Renal pelvis (tissue), 4 donors: ENCODE results near the gene MORN5. TPM values are rescaled to one million over a fixed set of nuclear protein-coding genes. Genes with fewer than 3 reads are reported as not detected.

Source experiments
- DNase-seq: peaks from one replicate; pipeline ENCODE4 v3.0.0-alpha.2; 2013
- polyA plus RNA-seq, 3 donors: library from polyadenylated mRNA; unstranded; fragments of 120-200 nt; gene quantifications; one replicate each; pipeline ENCODE4 v1.2.1, GENCODE V29; 2013; ENCODE audit not compliant: insufficient read length in 3 of 3

The MORN5 gene
- polyA plus RNA-seq, 3 donors: 2.6 to 4.1 (median 3.5) TPM

DNA sequence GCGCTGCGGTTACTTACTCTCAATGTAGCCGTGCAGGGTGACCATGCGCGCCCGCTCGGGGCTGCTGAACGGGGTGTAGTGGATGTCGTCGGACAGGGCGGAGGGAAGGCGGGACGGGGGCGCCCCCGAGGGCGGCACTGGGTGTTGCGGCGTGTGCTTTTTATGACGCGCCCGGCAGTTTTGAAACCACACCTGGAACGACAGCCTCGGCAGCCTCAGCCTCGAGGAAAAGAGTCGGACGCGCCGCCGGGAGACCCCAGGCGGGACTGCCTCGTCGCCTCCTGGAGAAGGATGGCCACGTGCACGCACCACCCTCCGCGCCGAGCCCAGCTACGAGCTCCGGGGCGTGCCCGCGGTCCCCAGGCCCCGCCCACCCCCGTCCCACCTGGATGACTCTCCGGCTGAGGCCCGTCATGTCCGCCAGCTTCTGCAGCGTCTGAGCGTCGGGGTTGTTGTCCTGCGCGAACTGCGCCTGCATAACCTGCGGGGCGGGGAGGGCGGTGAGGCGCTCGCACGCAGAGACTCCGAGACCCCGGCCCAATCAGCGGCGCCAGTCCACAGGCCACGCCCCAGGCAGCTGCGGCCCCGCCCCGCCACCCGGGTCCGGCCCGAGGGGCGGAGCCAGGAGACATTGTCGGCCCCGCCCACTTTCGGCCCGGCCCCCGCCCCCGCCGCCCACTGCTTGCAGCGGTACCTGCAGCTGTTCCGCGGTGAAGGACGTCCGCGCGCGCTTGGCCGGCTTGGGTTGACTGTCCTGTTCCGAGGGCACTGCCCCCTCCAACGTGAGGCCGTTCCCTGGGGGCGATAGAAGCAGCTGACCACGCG, 54.1 kb downstream of the MORN5 start:
- DNase-seq: no peak

DNA sequence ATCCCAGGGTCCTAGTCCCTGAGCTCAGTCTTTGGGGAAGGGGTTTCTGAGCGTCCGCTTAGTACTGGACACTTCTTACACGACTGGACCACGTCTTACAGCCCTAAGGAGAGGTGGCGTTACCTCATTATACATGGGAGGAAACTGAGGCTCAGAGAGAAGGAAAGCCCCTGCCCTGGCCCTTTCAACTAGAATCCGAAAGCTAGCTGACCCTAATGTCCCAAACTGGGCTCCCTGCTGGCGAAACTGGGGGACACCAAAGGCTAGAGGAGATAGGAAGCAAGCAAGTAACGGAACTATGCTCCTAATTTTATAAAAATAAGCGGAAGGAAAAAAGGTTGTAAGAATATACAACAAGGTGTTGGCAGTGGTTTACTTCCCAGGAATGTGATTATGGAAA, 54.8 kb downstream of the MORN5 start:
- DNase-seq: no peak

DNA sequence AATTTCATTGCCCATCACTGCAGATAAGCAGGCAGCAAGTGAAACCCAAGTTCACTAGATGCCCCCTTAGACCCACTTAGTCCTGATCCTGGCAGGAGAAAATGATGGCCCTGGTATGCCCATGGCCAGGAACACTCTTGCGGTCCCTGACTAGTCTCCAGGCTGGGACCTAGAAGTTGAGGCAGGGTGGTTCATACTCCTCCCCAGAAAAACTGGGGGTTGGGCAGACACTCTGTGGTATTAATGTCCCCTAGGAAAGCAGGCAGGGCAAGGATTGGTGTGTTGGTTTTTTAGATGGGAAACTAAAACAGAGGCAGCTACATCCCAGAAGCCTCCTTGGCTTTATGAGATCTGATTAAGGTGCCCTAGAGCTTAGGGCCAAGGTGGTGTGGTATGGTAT, 56.0 kb downstream of the MORN5 start:
- no peak for DNase-seq

DNA sequence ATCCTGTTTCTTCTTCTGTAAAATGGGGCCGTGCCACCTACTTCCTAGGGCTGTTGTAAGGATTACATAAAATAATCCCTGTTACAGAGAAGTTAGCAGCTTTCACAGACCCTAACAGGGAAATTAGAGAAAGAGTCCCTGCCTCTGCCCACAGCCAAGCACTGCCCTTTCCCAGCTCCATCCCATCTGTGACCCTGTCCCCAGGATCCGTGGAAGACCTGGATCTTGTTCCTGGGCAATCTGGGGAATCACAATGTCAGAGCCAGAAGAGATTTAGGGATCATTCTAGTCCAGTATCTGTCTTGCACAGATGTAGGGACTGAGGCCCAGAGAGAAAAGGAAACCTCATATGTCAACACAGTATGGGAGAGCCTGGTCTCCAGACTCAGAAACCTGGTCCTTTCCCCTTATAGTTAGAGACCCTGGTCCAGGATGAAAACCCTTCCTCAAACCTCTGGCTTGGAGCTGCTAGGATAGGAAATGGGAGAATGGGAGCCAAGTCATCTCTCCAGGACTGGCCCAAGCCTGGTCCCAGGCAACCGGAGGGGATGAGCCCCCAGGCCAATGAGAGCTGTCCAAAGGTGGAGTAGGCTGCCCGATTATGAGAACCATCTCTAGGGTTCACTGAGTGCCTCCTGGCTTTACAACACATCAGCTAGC, 56.6 kb downstream of the MORN5 start:
- DNase-seq: no peak

DNA sequence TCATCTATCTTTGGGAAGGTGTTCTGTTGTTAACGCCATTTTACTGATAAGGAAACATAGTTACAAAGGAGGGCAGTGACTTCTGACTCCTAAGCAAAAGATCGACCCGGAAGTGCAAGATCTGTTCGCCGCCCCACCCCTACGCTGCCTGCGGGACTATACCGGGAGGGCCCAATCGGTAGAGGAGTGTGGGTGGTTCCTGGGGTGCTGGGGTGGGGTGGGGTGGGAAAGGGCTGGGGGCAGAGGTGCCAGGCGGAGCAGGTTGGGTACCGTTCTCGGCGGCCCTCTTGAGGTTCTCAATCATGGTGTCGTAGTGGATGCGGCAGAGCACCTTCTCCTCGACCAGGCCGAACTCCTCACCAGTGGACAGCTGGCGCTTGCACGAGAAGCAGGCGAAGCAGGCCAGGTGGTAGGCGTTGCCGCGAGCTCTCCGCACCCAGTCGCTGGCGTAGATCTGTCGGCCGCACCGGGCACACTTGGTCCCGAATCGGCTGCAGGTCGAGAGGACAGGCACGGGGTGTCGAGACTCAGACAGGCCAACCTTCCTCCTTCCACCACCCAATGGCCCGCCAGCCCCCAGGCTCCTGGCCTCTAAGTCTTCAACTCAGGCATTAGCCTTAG, 57.2 kb downstream of the MORN5 start:
- DNase-seq: no peak

DNA sequence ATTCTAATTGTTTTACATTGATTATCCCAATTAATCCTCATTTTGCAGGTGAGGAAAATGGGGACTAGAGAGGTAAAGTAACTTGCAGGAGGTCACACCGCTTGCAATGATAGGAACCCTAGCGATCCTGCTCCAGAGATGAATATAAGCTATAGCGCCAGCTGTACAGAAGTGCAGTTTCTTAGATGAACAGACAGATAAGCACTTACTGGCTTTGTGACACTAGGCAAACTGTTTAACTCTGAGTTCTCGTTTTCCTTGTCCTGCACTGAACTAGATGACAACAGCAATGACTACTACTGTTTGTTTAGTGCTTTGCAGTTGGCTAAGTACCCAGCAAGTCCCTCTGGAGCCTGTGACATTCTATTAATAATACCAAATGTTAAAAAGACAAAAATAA, 57.9 kb downstream of the MORN5 start:
- no peak for DNase-seq

DNA sequence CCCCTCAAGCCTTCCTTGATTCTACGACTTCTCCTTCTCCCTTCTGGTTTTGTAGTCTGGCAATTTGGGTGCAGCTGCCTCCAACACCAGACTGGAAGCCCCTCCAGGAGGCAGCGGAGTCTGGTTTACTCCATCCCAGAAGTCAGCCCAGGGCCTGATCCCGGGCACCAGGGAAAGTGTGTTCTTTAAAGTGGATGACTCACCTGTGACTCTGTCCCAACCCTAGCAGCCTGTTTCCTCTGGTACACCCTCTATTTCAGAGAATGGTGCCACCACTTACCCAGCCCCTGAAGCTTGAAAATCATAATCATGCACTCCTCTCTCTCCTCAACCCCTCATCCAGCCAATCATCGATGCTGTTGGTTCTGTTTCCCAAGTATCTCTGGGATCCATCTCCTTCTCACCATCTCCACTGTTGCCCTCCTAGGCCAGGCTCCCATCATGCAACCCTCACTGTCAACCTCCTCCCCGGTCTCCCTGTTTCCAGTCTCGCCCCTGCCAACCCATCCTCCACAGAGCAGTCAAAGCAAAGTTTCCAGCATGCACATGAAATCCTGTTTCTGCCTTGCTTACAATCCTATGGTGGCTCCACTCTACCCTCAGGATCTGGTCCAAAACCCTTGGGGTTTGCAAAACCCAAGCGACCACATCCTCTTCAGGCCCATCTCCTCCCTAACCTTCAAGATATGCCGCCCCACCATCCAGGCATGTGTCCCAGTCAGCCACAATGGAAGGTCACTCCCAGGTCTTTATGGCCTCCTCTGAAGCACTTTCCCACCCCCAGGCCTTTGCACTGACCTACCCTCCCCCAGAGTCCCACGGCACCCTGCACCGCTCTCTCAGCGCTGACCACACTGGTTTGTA, 58.6 kb downstream of the MORN5 start:
- DNase-seq: no peak

DNA sequence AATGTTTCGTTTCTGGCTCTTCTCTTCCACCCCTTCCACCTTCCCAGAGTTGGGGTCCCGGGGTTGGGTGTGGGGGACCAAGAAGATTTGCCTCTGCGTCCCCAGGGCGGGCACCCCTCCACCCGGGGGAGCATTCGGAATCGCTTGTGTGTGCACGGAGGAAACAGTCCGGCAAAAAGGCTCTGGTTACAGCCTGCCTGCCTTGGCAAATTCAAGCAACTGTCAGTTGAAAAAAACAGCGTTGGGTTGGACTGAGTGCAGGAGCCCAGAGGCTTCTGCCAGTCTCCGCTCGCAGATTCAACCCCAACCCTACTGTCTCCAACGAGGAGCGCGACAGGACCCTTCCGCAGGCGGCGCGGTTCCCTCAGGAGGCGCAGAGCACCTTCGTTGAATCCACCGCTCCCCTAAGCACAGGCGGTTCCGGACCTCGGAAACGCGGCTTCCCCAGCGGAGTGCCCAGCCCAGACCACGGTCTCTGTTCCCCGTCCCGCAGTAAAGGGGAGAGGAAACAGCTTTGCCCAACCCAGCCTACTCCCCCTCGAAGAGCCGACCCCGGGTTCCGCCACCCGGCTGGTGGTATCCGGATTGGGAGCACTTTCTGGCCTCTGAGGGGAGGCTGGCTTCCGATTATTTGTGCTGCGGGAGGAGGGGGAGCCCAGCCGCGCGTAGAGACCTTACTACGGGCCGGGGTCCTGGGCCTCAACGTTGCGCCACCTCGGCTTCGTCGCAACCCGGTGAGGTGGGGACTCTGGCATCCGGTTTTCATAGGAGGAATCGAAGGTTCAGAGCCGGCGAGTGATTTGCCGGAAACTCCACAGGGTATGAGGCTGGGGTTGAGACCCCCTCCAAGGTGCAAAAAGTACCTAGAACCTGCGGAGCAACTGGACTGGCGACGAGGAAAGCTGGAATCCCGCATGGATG, 59.5 kb downstream of the MORN5 start:
- DNase-seq: no peak

DNA sequence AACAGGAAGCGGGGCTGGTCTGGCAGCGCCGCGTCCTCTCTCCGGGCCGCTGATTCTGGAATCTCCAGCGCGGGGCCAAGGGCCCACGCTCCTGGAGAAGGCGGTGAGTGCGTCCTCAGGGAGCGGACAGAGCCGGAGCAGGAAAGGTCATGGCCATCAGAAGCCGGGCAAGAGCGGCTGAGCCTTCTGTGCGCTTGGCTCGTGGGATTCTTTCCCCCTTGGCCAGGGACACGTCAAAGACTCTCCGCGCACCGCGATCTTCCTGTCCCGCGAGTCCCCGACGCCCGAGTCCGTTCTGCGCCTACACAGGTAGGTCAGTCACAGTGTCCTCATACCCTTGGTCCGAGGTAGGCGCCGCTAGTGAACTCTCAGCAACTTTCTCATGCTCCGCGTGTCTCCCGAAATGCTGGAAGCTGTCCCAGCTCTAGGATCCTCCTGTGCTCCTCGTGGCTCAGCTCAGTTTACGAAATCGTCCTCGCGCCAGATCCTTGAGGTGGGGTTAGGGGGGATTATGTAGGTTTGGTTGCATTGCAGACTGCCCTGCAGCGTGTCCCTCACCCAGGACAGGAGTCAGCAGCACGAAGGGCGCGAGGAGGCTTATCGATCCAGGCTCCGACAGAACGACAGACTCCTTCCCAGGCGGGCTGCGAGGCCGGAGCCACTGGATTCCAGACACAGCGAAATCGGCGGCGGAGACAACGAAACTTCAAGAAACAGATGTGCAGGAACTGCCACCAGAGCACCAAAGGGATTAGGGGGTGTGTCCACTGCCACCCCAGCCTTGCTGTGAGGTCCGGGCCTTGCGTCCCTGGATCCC, 60.4 kb downstream of the MORN5 start:
- no peak for DNase-seq

DNA sequence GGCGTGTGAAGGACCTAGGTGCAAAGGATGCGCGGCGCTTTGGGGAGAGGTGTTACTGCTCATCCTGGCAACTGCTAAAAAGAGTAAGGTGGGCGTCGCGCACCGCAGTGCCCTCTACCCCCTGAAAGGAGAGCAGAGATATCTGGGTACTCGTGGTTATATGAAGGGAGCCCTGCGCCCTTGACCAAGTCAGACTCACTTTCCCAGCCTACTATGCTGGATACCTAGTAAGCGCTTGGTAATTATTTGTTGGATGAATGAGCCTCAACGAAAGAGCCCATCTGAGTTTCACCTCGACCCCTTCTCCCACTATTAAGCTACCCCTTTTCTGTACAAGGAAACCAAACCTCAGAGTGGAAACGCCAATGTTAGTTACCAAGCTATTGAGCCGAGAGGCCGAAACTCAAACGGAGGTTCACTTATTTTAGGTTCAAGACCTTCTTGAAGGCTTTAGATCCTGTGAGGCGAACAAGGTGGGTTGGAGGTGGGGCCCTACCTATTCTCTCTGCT, 61.0 kb downstream of the MORN5 start:
- DNase-seq: no peak

DNA sequence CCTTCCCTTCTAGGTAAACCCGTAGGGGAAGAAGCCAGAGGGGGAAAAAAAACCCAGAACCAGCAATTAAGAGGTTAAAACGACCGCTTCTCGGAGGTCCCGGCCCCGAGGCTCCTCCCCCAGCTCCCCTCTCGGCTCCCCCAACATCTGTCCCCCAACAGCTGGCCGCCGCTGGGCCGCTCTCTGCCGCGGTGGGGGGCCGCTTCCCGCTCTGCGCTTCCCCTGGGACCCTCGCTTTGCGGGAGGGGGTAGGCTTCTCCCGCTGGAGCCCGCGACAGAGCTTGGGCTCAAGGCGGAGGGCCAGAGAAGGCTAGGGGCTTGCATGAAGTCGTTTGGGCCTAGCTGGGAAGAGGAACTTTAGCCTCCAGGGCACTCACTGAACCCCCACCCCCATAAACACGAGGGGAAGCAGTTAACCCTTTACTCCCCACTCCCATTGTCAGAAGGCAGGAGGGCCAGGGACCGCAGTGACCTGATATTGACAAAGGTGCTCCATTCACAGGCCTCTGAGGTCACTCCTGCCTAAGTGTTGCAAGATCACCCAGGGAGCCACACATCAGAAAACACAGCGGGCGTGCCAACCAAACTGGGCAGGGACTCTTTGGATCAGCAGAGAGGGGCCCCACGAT, 61.6 kb downstream of the MORN5 start:
- DNase-seq: no peak

DNA sequence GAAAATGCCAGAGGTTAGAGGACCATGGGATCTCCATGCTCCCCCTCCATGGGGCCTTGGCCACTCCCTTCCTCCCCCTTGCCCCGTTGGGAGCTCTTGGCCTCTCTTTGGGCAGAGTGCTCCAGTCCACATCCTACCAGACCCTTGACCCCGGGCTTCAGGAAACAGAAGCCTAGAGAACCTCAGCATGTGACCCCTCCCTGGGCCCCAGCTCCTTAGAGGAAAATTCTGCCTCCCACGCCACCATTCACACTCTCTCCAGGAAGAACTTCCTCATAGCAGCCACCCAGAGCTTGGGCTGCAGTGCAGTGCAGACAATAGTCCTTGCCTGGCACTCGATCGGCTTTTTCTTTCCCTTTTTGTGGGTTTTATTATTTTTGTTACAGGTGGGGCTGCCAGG, 63.1 kb downstream of the MORN5 start:
- DNase-seq: no peak

DNA sequence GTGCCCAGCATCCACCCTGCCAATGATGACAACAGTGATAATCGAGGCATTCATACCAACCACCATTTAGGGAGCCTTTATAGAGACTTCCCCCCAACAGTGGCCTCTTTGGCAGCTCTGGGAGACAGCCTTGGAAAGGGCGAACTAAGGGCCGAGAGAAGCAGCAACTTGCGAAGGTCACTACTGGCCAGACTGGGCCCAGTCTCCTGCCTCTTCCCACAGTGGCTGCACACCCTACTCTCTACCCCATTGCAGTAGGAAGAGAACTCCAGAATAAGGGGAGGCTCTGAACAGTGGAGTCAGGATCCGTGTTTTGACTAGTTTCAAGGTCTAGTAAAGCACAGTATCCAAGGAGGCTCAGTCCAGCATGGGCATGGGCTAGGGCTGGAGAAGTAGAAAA, 63.7 kb downstream of the MORN5 start:
- DNase-seq: no peak

DNA sequence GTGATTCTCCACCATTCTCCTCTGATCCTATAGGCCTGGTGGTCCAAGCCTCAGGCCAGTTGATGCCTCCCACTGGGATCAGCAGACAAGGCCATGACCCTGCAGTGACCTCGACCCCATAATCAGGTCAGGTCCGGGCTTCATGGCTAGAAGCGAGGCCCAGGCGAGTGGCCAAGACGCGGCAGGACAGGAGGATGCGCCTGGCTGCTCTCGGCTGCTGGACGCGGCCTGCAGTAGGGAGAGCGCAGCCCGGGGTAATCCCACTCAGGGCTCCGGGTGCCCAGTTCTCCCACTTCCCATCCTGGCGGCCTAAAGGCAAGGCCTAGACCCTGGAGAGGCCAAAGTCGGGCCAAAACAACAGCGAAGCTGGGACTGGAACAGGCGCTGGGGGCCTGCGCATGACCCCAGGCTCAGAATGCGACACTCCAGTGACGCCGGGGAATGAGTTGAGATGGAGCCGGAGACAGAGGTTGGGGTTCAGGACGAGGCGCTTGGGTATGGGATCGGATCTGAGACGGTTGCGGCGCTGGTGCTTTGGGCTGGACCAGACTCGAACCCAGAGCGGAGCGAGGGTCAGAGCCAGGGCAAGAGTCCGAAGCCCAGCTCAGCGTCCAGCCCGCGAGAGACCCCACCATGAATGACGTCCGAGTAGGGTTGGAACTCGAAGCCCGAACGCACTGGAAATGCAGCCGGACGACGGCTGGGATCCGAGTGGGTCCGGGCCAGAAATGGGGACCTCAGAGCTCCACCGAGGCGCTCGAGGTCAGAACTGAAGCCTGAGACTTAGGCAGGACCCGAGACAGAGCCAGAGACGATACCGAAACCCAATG, 65.8 kb downstream of the MORN5 start:
- DNase-seq: no peak

DNA sequence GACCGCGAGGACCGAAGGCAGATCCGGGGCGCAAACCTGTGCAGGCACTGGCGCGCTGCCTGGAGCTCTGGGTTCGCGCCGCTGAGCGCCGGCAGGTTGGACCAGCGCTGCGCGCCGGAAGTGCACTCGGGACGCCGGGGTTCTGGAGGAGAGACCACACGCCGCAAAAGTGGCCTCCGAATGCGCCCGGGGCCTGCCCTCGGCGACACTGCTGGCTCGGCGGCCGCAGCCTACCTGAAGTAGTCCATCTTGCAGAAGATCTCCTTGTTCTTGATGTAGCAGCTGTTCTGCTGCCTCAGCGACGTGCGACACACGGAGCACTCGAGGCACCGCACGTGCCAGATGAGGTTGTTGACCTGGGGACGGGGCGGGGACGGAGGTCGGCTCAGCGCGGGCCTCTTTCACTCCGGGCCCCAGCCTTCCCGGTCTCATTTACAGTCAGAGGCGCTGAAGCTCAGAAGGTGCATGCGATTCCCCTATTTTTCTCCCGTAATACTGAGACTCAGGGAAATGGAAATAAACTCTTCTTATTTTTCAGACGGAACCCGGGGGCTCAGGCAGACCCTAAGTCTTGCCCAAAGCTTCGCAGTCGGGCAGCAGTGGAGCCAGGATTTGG, 66.5 kb downstream of the MORN5 start:
- no peak for DNase-seq

DNA sequence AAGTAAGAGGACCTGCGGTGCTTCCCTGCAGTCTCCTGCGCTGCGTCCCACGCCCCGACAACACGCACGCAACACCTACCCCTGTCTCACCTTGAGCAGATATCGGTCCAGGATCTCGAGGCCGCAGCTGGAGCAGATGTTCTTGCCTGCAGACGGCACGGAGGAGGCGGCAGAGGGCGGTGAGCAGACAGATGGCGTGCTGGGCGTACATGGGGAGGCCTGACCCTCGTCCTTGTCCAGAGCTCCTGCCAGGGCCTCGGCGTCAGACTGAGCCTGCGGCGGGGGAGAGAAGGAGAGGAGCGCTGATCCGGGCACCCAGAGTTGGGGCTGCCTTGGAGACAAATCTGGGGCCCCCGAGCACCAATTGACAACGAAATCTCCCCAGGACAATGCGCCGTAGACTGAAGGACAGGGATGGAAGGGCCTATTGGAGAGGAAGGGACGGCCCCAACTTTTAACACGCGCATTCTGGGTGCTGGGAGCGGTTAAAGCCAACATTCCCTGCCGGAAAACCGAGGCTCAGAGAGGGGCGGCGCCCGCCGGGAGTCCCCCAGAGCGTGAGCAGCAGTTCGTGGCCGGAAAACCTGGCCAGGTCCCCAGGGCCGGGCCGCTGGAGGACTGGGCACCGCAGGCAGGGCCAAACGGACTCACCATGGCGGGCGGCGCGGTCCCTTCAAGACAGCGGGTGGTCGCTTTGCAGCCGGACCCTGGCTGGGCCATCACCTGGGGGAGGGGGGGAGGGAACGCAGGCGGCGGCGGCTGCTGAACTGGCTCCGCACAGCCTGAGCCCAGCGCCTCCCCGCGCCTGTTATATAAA, 67.3 kb downstream of the MORN5 start:
- no peak for DNase-seq

DNA sequence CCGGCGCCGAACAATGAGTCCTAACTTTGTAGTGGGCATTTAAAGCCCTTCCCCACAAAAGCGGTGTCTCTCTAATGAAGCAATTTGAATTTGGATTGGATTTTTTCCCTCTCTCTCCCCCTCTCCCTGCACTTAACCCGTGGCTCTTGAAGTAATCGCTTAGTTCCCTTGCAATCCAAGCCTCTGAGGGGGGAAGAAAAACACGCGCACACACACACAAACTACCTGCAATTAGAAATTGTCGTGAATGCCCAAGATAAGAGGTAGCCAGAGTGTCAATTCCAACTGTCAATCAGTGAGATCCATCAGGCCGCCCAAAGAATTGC, 67.8 kb downstream of the MORN5 start:
- no peak for DNase-seq
